ENCODE data around the gene TACC3. TPM values are rescaled to one million over a fixed set of nuclear protein-coding genes. Genes with fewer than 3 reads are reported as not detected.

Gene TACC3
- total RNA-seq, 1 experiment from 2014 or later: 106 TPM

DNA sequence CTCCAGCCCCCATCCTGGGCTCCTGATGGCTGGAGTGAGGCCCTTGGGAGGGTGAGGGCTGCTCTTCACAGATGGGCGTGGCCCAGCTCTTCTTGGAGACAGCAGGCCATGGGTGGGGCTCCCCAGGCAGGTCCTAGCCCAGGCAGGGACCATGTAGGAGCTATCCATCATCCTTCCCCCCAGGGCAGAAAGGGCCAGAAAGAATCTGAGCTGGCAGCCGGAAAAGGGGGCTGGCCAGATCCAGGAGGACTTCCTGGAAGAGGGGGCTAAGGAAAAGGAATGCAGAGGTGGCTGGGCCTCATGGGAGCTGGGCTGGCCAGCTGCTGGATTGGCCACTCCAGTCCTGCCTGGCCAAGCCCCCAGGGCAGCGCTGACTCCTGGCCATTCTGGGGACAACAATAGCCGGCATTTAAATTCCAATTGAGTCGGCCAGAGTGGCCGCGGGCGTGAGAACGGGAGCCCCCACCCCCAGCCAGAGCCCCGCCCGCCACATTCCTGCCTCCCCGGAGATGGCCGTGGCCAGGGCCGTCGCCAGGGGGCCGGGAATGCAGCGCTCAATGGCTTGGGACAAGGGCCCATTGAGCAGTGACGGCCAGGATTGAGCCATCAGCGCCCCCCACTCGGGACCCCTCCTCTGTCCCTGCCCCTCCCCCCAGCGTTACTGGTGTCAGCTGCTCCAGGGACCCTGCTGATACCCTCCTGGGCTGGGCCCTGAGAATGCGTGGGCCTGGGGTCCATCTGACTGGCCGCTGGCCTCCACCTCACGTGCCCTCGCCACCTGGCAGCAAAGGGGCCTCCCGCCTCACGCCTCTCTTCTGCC is 56.7 kb downstream of the TACC3 start:
- ChIA-PET CTCF (interaction anchor here (0.6 kb wide), 1 partner anchor 10 kb away, joined by 6 read pairs; no protein-coding TSS in a partner anchor), POLR2A (interaction anchor here (0.8 kb wide), 1 partner anchor 10 kb away, joined by 4 read pairs; no protein-coding TSS in a partner anchor)
- TF ChIP-seq POLR2AphosphoS5 (IDR thresholded peaks at IDR 0.05; ENCODE audit: low read depth, low read length) (no peak), SIN3A (IDR thresholded peaks at IDR 0.05; ENCODE audit: borderline replicate concordance, insufficient read depth, low read depth, low read length) (no peak), TCF7L2 (IDR thresholded peaks at IDR 0.05; ENCODE audit: low read depth, low read length) (no peak)
- TF ChIP-seq, protein P1, sequence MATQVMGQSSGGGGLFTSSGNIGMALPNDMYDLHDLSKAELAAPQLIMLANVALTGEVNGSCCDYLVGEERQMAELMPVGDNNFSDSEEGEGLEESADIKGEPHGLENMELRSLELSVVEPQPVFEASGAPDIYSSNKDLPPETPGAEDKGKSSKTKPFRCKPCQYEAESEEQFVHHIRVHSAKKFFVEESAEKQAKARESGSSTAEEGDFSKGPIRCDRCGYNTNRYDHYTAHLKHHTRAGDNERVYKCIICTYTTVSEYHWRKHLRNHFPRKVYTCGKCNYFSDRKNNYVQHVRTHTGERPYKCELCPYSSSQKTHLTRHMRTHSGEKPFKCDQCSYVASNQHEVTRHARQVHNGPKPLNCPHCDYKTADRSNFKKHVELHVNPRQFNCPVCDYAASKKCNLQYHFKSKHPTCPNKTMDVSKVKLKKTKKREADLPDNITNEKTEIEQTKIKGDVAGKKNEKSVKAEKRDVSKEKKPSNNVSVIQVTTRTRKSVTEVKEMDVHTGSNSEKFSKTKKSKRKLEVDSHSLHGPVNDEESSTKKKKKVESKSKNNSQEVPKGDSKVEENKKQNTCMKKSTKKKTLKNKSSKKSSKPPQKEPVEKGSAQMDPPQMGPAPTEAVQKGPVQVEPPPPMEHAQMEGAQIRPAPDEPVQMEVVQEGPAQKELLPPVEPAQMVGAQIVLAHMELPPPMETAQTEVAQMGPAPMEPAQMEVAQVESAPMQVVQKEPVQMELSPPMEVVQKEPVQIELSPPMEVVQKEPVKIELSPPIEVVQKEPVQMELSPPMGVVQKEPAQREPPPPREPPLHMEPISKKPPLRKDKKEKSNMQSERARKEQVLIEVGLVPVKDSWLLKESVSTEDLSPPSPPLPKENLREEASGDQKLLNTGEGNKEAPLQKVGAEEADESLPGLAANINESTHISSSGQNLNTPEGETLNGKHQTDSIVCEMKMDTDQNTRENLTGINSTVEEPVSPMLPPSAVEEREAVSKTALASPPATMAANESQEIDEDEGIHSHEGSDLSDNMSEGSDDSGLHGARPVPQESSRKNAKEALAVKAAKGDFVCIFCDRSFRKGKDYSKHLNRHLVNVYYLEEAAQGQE (IDR thresholded peaks at IDR 0.05; ENCODE audit: insufficient read depth in 1 of 2, low read depth in 2 of 2, low read length in 1 of 2): no peak
- TF ChIP-seq, protein P2, sequence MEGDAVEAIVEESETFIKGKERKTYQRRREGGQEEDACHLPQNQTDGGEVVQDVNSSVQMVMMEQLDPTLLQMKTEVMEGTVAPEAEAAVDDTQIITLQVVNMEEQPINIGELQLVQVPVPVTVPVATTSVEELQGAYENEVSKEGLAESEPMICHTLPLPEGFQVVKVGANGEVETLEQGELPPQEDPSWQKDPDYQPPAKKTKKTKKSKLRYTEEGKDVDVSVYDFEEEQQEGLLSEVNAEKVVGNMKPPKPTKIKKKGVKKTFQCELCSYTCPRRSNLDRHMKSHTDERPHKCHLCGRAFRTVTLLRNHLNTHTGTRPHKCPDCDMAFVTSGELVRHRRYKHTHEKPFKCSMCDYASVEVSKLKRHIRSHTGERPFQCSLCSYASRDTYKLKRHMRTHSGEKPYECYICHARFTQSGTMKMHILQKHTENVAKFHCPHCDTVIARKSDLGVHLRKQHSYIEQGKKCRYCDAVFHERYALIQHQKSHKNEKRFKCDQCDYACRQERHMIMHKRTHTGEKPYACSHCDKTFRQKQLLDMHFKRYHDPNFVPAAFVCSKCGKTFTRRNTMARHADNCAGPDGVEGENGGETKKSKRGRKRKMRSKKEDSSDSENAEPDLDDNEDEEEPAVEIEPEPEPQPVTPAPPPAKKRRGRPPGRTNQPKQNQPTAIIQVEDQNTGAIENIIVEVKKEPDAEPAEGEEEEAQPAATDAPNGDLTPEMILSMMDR (IDR thresholded peaks at IDR 0.05): no peak
- ATAC-seq (no peak), DNase-seq (ENCODE audit: low read depth, low spot score) (no peak)
- in situ Hi-C loops (cut with HindIII; ENCODE audit: low pct_unique_long_range_greater_than_20kb, low sequenced_read_pairs): no loop called here
- H3K4me3 ChIP-seq (ENCODE audit: low read depth in 2 of 2, low read length in 2 of 2): no peak overlapping the region
- no peaks in the 10 kb centered on the region for H3K36me3 ChIP-seq (ENCODE audit: control insufficient read depth, insufficient read depth, low read length)
- BruUV-seq (replicated peaks): no TSS peak
- no peak overlapping the region for H3K27ac ChIP-seq (ENCODE audit: low read length)
- no peaks in the 10 kb centered on the region for H3K27me3 ChIP-seq (ENCODE audit: control insufficient read depth, insufficient read depth, low read length)
- intact Hi-C loops (cut with micrococcal nuclease; ENCODE audit: unreplicated experiment): no loop called here
- no peaks in the 10 kb centered on the region for H3K9me3 ChIP-seq (ENCODE audit: control insufficient read depth, insufficient read depth, low read depth, low read length)
- peaks cover 3% of the 10 kb centered on the region for H3K4me1 ChIP-seq (ENCODE audit: control insufficient read depth, insufficient read depth, low read length)

DNA sequence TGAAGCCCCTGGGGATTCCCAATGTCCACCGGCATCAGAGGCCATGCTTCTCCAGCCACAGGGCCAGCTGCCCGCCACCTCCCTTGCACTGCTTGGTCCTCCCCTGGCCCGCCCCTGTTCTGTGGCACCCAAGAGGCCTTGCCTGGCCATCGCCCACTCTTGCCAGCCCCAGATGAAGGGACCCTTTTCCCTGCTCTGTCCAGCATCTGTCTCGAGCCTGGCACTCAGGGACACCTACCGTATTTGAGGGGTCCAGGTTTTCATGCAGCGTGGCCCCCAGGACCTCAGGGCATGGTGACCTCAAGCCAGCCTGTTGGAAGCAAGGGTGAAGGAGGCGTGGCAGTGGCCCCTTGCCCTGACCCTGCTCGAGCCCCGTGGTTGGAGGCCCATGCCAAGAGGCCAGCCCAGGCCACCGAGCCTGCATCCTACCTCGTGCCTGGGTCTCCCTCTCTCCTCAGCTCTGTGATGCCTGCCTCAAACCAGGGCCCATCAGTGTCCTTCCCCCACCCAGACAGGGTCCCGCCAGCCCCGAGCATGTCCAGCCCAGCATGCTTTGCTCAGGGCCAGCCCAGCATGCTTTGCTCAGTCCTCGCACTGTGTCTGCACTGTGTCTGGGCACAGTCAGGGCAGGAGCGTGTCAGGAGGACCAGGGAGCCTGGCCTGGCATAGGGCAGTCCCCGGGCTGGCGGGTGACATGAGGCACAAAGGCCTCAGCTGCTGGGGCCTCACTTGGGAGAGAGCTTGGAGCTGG is 57.5 kb downstream of the TACC3 start:
- Histone ChIP-seq H3K36me3 (ENCODE audit: control insufficient read depth, insufficient read depth, low read length) (no peaks in the 10 kb centered on the region), H3K4me1 (ENCODE audit: control insufficient read depth, insufficient read depth, low read length) (peaks cover 3% of the 10 kb centered on the region), H3K9me3 (ENCODE audit: control insufficient read depth, insufficient read depth, low read depth, low read length) (no peaks in the 10 kb centered on the region), H3K27me3 (ENCODE audit: control insufficient read depth, insufficient read depth, low read length) (no peaks in the 10 kb centered on the region), H3K27ac (ENCODE audit: low read length) (no peak overlapping the region), H3K4me3 (ENCODE audit: low read depth in 2 of 2, low read length in 2 of 2) (no peak overlapping the region)
- in situ Hi-C loops (cut with HindIII; ENCODE audit: low pct_unique_long_range_greater_than_20kb, low sequenced_read_pairs) (no loop called here), intact Hi-C loops (cut with micrococcal nuclease; ENCODE audit: unreplicated experiment) (no loop called here)
- ATAC-seq (no peak), DNase-seq (ENCODE audit: low read depth, low spot score) (no peak)
- ChIA-PET CTCF (no interaction called here), POLR2A (no interaction called here)
- TF ChIP-seq TCF7L2 (IDR thresholded peaks at IDR 0.05; ENCODE audit: low read depth, low read length): no peak
- TF ChIP-seq, protein P1 (IDR thresholded peaks at IDR 0.05; ENCODE audit: insufficient read depth in 1 of 2, low read depth in 2 of 2, low read length in 1 of 2): no peak
- no peak for TF ChIP-seq POLR2AphosphoS5 (IDR thresholded peaks at IDR 0.05; ENCODE audit: low read depth, low read length)
- TF ChIP-seq, protein P2 (IDR thresholded peaks at IDR 0.05): no peak
- no peak for TF ChIP-seq SIN3A (IDR thresholded peaks at IDR 0.05; ENCODE audit: borderline replicate concordance, insufficient read depth, low read depth, low read length)
- no TSS peak for BruUV-seq (replicated peaks)

All from Panc1 (cell line).